NCI-H510A treated with DMSO at 0.1 percent for 48 hours (cell line): ENCODE data around the gene PHC3.

Source experiments
- DNase-seq: peaks from one replicate; lab custom pipeline; 2025; lab: John Stamatoyannopoulos, UW

Gene PHC3

DNA sequence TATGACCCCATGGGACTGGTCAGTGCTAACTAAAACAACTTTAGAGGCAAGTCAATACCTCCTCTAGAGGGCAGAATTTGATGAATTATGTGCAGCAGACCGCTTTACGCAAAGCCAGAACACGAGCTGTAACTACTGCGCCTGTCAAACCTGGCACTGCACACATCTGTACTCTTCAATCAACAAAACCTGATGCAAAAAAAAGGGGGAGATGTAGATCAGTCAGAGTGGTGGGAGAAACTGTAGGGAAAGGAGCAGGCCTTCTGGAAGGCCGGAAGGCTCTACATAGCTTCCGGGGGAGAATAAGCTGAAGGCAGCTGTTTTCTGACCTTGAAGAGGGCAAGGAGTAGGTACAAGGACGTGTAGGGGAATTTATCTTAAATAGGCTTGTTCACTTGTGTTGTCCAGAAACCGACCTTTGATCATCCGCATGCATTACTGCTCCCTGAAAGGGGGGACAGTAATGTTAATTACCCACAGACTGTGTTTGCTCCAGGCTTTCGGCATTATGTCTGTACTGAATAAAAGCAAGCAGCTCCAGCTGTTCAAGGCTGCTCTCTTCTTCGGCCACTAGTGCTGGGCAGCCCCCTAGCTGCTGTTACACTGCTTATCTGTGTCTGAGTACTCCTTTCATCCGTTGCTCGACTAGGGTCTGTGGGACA, 102.8 kb downstream of the PHC3 start:
- no peak for DNase-seq

- DNase-seq, result no peak
Measured at GRCh38 chr3:170077361-170077760, 104.2 kb downstream of the PHC3 start.

GRCh38 chr3:170076715-170077238, 104.8 kb downstream of the PHC3 start:
- DNase-seq, result no peak

GRCh38 chr3:170075441-170076091, 106.0 kb downstream of the PHC3 start:
- no peak for DNase-seq

GRCh38 chr3:170064108-170064507, 117.4 kb downstream of the PHC3 start:
- DNase-seq, result no peak

DNA sequence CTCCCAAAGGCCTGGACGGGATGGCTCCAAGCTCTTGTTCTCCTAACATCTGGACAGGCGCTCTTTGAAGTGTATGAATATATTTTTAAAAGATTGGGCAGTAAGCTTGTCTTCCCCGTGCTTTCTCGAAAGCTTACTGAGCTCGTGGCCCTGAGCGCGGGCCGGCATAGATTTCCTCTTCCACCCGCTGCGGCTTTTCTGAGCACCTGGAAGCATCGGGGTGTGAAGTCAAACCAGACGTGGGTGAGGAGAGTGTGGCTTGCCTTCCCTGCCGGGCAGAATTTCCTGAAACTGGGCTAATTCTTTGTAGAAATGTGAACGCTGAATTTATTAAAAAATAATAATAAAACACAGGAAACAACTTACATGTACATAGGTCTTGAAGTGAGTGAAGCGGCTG, 117.8 kb downstream of the PHC3 start:
- DNase-seq, result no peak

- DNase-seq, result no peak
Measured at GRCh38 chr3:170062769-170063168, 118.8 kb downstream of the PHC3 start.

GRCh38 chr3:170062068-170062467, 119.5 kb downstream of the PHC3 start:
- no peak for DNase-seq

DNA sequence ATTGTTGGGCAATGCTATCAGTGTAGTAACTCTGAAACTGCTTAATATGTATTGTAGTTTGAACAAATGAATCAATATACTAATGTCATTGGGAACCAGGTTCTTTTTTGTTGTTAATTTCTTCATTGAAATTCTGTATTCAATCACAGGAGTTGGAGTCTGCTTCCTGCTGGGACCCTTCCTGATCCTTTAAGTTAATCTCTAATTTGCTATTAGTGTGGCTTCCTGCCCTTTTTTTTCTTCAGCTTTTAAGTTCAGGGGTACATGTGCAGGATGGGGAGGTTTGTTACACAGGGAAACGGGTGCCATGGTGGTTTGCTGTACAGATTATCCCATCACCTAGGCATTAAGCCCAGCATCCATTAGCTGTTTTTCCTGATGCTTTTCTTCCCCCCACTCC, 122.1 kb downstream of the PHC3 start:
- no peak for DNase-seq

DNA sequence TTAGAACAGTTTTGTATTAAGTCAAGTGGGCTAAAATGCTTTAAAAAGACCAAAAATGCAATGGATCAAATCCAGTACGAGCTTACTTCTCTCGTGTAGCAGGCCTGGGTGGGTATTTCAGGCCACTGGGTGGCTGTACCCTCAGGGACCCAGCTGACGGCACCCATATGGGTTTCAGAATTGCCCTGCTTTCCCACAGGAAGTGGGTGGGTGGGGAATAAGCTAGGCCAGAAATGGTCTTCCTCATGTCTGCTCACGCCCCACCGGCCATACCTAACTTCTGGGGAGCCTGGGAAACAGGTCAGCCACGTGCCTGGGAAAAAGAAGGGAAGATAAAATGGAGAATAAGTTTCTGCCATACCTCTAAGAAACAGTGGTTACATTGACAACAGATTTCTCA, 123.4 kb downstream of the PHC3 start:
- DNase-seq, result no peak

DNA sequence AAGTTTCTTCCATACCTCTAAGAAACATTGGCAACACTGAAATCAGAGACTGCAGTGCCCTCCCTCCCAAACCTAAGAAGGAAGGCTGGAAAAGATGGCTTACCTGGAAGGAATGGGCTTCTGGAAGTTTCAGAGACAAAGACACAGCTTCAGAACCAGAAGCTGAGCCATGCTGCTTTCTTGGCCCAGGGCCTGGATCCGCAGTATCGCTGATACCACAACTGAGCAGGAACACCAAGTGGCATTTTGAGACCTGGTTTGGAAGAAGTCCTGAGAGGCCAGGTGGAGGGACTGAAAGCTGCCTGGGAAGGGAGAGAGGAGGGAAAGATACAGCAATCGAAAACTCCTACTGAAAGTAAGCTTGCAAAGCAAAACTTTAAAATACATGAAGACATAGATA, 124.0 kb downstream of the PHC3 start:
- DNase-seq, result no peak

DNA sequence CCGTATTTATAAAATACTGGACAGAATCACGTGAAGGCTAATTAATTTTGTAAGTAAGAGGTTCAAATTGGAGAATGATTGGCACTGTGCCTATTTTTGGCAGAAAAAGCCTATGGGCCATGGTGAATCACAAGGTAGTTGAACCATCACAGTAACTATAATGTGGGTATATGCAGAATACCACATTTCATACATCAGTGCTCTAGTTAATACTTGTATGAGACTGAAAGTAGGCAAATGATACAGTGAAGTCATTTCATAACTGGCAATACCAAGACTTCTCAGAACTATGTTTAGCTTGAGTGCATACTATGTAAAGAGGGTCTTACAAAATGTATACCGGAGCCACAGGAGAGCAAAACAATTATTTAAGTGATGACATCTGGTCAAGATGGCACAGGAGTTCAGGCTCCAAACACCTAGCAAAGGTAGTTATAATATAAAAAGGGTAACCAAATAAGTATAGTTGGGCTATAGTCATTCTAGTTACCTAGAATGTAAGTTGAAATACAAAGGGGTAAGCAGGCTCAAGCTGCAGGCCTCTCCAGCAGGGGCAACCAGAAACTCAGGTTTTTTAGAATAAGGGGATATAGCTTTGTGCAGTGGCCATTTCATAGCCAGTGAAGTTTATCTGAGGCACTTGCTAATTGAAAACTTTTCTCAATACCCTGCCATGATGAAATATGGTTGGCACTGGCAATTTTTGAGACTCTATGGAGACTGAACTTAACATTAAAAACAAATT, 124.7 kb downstream of the PHC3 start:
- DNase-seq, result no peak

- DNase-seq, result no peak
Measured at GRCh38 chr3:170055209-170055608, 126.3 kb downstream of the PHC3 start.

- DNase-seq, result no peak
Measured at GRCh38 chr3:170054204-170054603, 127.3 kb downstream of the PHC3 start.

- no peak for DNase-seq
Measured at GRCh38 chr3:170052398-170052797, 129.1 kb downstream of the PHC3 start.

GRCh38 chr3:170050753-170051152, 130.8 kb downstream of the PHC3 start:
- DNase-seq, result no peak

GRCh38 chr3:170049146-170050000, 132.2 kb downstream of the PHC3 start:
- peak; percentile 68 for DNase-seq

GRCh38 chr3:170047133-170047404, 134.5 kb downstream of the PHC3 start:
- no peak for DNase-seq

DNA sequence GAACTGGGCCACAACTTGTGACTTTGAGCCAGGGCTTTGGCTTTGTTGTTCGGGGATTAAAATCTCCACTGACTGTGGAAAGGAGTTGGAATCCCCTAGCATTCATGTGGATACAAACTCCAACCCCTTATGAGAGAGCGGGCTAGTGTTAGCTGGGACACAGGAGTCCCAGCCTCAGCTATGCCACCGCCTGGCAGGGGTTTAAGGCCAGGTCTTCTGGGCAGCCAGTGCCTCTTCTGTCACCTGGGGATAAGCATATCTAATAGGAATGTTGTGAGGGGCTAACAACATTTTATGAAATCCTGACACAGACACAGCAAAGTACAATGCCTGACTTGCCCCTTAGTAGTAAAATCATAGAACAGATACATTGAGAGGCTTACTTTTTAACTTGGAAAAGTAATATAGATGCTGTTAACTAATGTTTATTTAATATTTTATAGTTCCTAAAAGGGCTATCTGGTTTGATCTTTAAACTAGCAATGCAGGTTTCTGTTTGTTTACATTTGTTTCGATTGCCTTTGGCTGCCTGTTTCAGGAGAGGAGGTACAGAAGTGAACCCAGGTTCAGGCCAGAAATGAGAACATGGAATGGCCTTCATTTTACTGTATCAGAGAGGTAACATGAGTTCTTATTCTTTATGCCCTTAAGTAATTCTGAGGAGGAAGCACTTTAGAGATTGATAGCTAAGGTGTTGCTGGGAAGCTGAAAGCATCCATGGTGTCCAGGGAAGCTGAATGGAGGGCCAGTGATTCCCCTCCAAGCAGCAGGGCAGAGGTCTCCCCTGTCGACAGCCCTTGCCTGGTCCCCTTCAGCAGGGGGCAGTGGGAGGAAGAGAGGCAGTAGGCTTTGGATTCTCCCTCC, 135.0 kb downstream of the PHC3 start:
- peak; percentile 64 for DNase-seq

DNA sequence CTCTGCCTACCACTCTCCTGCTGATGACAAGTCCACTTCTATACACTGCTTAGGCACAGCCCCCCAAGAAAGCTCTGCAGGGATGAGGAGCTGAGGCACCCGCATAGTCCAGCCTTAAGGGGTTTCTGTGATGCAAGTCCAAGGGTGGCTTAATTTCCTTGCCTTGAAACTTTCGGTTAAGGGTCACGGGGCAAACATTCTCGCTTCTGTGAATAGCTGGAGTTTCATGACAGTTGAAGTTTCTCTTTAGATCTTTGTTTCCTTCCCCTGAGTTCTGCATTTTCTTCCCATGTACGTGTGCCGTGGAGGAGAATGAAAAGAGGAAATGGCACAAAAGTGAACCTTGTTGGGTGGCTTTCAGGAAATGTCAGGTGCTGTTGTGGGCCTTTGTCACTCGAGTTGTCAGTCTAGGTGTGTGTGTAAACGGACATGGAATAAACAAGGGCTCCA, 136.7 kb downstream of the PHC3 start:
- no peak for DNase-seq

DNA sequence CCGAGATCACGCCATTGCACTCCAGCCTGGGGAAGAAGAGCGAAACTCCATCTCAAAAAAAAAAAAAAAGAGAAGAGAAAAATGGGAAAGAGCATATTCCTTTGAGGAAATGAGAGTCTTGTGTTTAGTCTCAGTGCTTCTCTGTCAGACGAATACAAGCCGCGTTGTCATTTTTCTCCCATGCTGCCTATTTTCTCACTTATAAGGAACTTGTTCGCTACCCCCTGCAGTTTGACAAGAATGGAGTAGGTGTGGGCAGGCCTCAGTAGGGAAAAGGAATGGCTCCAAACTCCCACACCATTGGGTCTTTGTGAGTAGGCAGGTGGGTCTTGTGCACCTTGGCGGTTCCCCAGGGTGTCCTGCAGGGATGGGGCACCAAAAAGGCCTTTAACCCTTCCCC, 137.3 kb downstream of the PHC3 start:
- no peak for DNase-seq
